IPS DF 4.7 (cell line): Measurements from ENCODE around the gene LRRC56.

Experiments used
- DNase-seq: peaks from one replicate; pipeline ENCODE4 v3.0.0-alpha.2; 2013; ENCODE audit warnings: low spot score; ENCODE audit errors: extremely low read depth

The LRRC56 gene, protein sequence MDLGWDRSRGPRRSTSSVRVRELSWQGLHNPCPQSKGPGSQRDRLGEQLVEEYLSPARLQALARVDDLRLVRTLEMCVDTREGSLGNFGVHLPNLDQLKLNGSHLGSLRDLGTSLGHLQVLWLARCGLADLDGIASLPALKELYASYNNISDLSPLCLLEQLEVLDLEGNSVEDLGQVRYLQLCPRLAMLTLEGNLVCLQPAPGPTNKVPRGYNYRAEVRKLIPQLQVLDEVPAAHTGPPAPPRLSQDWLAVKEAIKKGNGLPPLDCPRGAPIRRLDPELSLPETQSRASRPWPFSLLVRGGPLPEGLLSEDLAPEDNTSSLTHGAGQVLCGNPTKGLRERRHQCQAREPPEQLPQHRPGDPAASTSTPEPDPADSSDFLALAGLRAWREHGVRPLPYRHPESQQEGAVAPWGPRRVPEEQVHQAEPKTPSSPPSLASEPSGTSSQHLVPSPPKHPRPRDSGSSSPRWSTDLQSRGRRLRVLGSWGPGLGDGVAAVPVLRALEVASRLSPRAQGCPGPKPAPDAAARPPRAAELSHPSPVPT

DNA sequence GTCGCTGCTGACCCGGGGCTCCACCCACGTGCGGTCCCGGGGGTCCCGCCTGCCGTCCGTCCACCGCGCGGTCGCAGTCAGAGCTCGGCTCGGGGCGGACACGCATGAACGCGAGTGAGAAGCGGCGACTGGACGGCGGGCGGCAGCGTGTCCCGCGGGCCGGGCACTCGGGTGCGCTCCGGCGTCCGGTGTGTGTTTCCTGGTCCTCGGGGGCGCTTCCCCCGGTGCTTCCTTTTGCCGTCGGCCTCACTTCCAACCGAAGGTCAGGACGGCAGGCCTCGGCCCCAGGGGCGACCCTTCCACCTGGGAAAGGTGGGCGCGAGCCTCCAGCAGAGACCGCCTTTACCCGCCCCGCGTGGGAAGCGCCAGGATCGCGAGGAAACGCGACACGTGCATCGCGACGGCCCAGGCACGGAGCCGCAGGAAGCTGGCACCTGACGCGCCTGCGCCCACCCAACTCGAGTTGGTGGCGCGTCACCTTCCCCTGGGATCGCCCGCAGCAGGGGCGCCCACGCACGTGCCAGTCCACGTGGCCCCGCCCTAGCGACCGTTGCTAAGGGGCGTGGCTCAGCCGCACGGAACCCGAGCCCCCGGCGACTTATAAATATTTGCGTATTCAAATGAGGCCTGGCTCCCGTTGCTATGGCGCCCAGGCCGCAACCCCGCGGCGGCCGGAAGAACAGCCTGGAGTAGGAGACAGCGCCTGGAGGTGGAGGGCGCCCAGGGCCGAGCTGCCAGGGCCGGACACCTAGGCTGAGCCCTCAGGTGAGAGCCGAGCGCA lies at the start of gene LRRC56:
LRRC56 (plus strand) TSS at position 687 of the 781 bp plus-strand sequence. CDS start 3,158 bp downstream, outside the sequence.
- no peak for DNase-seq

DNA sequence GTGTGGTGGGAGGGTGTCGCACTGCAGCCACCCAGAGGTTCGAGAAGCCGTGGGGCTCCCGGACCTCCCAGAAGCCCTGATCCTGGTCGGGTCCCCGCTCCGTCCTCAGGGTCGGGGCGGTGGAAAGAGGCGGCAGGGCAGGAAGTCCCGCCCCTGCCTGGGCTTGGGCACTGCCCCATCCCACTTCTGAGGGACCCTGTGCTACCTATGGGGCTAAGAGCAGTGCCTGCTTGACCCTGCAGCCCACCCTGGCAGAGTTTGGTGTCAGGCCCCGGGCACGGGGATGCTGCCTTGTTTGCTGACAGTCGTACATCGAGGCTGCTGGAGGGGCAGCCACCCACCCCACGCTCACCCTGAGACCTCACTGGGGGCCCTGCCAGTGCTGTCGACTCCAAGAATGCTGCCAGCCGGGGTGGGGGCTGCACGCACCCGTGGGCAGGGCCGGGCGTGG lies 49.7 kb upstream of the LRRC56 start:
- no peak for DNase-seq

DNA sequence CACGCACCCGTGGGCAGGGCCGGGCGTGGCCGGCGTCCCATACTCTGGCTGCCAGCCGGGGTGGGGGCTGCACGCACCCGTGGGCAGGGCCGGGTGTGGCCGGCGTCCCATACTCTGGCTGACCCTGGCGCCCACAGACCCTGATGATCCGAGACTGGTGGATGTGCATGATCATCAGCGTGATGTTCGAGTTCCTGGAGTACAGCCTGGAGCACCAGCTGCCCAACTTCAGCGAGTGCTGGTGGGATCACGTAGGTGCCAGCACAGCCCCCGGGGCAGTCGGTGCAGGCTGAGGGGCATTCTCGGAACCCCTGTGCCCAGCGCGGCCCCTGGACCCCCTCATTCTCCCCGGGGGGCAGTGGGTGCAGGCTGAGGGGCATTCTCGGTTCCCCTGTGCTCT lies 49.3 kb upstream of the LRRC56 start:
- no peak for DNase-seq

DNA sequence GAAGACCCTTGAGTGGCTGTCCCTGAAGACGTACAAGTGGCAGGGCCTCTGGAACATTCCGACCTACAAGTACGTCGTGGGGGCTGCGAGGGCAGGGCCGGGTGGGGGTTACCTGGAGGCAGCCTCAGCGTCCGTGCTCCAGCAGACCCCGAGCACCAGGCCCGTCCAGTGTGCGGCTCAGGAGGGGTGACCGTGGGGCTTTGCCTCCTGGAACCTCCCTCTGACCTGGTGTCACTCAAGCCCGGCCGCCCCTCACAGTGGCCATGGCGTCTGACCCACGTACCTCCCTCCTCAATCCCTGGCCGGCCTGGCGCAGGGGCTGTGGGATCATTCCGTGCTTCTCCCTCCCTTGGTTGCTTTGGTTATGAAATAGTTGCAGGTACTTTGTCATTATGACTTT lies 48.7 kb upstream of the LRRC56 start:
- no peak for DNase-seq

DNA sequence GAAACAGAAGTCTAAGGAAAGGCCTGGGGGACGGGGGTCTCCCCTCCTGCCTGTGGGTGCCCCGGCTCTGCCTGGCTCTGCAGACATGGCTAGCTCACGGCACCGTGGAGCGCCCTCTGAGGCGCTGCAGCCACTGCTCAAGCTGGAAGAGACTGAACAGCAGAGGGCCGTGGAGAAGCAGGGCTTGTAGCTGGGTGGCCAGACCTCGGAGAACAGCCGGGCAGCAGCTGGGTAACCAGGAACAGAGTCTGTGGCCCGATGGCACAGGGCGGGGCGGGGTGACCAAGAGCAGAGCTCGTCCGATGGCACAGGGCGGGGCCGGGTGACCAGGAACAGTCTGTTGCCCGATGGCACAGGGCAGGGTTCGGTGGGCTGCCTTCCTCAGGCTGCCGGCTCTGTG lies 48.3 kb upstream of the LRRC56 start:
- no peak for DNase-seq

DNA sequence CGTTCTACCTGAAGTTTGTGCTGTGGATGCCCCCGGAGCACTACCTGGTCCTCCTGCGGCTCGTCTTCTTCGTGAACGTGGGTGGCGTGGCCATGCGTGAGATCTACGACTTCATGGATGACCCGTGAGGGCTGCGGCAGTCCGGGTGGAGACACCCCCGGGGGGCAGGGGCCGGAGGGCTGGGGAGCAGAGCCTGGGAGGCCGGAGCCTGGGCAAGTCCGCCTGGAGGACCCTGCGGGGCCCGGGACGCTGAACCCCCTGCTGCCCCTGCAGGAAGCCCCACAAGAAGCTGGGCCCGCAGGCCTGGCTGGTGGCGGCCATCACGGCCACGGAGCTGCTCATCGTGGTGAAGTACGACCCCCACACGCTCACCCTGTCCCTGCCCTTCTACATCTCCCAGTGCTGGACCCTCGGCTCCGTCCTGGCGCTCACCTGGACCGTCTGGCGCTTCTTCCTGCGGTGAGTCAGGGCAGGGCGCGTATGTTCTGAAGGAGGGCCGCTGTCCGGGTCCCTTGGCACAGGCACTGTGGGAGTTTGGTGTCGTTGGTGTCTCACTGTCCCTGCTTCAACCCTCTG lies 47.6 kb upstream of the LRRC56 start:
- DNase-seq = no peak

DNA sequence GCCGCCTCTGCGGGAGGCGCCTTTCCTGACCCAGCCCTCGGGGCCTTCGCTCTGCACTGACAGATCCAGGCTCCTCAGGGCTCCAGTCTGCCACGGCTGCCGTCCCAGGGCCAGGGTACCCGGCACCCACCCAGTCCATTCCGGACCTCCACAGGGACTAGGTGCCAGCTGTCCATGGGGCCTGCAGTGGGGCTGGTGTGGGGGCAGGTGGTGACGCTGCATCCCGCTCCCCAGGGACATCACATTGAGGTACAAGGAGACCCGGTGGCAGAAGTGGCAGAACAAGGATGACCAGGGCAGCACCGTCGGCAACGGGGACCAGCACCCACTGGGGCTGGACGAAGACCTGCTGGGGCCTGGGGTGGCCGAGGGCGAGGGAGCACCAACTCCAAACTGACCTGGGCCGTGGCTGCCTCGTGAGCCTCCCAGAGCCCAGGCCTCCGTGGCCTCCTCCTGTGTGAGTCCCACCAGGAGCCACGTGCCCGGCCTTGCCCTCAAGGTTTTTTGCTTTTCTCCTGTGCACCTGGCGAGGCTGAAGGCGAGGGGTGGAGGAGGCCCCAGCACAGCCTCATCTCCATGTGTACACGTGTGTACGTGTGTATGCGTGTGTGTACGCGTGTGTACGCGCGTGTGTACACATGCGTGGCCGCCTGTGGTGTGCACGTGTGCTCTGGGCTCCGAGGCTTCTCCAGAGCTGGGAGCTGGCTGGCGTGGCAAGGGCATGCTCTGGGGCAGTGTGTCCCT lies 47.0 kb upstream of the LRRC56 start:
- no peak for DNase-seq

DNA sequence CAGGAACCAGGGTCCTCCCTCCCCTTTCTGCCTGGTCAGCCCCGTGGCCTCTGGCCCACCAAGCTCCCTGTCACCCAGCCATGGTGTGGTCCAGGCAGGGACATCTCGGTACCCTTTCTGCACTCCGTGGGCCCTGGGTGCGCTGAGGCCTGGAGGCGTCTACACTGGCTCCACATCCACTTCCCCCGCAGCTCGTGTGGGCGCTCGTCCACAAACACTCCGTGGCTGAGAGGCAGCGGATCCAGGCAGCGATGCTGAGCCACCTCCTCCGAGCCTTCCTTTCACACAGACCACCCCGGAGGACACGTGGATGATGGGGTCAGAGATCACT lies 46.4 kb upstream of the LRRC56 start:
- DNase-seq = no peak

DNA sequence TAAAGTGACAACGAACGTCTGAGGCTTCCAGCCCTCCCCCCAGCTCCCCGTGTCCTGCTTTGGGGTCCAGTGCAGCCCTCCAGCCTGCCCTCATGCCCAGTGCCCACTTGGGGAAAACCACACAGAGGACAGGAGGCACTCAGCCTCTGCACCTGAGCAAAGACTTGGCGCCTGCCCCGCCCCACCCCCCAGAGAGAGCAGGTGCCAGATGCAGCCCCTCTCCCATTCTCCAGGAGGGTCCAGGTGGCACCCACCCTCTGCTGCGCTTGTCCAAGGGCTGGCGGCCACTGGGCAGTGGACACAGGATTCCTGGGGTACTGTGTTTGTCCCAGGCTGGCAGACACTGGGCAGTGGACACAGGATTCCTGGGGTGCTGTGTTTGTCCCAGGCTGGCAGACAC lies 46.0 kb upstream of the LRRC56 start:
- no peak for DNase-seq

DNA sequence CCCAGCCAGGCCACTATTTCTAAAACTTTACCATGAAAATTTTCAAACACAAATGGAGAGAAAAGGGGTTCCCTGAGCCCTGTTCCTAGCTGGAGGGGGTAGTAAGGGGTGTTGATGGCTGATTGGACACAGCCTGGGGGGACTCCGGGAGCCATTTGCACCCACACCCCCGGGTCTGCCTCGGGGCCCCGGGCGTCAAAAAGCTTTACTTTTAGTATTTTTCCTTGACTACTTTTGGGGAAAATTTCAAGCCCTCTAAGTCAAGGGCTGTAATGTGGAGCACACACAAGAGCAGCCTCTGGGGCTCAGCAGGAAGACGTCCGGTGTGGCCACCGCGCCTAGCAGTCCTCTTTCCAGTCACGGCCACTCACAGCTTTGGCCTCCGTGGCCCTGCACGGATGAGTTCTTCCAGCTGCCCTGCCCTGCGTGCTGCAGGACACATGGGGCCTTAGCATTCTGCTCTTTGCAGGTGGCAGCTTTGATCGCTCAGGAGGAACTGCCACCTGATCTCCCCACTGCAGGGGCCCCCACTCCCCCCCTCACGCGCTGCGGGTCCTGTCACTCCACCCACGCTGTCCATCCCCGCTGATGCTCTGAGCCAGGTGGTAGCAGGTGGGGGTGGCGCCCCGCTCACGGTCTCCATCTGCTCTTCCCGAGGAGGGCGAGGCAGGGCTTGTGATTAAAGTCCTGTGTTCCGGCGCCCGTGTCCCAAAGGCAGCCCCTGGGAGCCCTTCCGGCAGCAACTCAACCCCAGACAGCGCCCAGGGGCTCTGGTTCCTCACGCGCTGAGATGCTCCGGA lies 44.7 kb upstream of the LRRC56 start:
- DNase-seq = no peak

DNA sequence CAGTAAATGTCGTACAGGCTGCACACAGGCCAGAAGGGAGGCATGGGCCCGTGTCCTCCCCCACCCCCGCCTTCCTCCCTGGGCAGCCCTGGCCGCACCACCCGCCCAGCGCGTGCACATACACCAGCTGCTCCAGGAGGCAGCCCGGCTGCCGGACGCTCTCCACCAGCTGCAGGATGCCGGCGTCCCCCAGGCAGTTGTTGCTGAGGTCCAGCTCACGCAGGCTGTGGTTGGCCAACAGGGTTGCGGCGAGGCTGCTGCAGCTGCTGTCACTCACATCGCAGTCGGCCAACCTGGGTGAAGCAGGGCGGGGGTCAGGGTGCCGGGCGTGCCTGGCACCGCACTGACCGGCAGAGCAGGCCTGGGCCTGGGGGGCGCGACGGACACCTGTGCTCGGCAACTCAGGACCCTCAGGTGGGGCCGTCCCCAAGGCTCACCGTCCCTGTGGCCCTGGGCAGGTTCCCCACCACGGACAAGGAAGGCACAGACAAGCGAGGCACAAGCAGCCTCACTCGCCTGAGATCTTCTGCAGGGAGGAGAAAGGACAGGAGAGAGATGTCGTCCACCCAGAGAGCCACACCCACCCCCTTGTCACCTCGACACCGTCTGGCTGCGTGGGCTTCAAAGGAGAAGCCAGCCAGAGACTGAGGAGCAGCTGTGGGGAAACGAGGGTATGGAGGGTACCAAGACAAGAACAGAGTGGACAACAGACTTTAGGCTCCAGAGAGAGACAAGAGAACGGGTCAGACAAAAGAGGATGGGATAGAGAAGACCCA lies 42.4 kb upstream of the LRRC56 start:
- no peak for DNase-seq

DNA sequence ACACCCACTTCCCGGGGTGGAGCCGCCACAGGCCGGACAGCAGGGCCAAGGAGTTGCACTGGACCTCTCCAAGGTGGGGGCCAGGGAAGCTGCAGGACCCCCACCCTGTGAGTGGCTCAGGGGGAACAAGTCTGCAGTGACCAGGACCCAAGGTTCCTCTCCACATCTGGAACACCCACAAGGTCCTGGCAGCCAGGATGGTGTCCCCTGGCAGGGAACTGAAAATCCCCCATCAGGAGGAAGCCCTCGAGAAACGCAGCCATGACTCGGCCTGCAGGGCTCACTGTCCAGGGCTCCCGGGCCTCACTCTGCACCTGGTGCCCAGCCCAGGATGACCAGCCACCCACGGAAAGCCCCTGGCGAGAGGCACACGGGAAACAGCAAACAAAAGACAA lies 41.8 kb upstream of the LRRC56 start:
- DNase-seq = no peak

DNA sequence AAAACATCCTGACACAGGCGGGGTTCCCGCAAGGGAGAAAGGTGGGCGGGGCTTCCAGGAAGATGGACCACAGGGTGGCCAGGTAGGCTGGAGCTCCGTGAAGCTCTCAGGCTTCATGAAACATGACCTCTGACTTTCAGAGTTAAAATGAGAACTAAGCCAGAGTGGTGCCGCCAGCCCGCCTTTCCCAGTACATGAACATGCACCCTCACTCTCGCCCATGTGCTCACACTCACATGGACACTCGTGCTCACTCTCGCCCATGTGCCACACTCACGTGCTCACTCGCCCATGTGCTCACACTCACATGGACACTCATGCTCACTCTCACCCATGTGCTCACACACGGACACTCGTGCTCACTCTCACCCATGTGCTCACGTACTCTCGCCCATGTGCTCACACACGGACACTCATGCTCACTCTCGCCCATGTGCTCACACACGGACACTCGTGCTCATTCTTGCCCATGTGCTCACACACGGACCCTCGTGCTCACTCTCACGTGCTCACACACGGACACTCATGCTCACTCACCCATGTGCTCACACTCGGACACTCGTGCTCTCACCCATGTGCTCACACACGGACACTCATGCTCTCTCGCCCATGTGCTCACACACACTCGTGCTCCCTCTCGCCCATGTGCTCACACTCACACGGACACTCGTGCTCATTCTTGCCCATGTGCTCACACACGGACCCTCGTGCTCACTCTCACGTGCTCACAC lies 40.3 kb upstream of the LRRC56 start:
- DNase-seq = no peak

DNA sequence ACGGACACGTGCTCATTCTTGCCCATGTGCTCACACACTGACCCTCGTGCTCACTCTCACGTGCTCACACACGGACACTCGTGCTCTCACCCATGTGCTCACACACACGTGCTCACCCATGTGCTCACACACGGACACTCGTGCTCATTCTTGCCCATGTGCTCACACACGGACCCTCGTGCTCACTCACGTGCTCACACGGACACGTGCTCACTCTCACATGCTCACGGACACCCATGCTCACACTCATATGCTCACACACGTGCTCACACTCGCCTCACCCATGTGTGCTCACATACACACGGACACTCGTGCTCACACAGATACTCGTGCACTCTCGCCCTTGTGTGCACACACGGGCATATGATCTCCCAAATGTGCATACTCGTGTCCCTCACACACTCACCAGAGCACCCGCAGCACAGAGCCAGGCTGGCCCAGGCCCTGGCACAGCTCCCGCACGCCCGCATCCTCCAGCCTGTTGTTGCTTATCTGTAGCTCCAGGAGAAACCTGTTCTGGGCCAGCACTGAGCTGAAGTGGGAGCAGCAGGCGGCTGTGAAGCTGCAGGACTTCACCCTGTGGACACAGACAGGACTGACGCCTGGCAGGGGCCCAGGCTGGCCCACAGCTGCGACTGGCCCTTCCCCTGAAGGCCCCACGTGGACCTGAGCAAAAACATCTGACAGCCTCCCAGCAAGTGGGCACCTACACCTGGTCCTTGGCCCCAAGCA lies 39.6 kb upstream of the LRRC56 start:
- DNase-seq = no peak

DNA sequence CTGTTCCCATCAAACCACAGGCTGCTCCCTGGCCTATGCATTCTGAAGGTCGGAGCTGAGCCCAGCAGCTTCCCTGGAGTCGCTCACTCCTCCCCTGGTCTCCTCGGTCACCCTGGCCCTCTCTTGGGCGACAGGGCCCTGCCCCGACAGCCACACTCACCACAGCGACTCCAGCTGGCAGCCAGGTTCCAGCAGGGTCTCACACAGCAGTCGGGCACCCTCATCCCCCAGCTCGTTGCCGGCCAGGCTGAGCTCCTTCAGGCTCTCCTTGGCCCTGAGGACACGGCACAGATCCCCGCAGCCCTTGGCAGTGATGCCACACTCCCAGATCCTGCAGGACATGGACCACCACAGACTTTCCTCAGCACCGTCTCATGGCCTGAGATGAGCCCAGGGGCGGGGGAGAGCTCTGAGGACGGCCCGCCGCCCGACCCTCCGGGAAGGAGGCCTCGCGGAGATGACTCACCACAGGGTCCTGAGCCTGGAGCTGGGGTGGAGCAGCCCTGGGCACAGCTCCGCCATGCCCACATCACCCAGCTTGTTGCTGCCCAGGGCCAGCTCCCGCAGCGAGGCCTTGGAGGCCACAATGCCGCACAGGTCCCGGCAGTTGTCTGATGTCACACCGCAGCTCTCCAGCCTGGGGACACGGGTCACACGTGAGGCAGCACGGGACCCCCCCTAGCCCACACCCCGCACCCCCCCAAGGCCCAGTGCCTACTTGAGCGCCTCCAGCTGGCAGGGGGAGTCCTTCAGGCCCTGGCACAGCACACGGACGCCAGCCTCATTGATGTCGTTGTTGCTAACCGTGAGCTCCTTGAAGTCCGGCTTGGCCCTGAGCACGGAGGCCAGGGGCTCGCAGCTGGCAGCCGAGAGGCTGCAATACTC lies 38.8 kb upstream of the LRRC56 start:
- no peak for DNase-seq

DNA sequence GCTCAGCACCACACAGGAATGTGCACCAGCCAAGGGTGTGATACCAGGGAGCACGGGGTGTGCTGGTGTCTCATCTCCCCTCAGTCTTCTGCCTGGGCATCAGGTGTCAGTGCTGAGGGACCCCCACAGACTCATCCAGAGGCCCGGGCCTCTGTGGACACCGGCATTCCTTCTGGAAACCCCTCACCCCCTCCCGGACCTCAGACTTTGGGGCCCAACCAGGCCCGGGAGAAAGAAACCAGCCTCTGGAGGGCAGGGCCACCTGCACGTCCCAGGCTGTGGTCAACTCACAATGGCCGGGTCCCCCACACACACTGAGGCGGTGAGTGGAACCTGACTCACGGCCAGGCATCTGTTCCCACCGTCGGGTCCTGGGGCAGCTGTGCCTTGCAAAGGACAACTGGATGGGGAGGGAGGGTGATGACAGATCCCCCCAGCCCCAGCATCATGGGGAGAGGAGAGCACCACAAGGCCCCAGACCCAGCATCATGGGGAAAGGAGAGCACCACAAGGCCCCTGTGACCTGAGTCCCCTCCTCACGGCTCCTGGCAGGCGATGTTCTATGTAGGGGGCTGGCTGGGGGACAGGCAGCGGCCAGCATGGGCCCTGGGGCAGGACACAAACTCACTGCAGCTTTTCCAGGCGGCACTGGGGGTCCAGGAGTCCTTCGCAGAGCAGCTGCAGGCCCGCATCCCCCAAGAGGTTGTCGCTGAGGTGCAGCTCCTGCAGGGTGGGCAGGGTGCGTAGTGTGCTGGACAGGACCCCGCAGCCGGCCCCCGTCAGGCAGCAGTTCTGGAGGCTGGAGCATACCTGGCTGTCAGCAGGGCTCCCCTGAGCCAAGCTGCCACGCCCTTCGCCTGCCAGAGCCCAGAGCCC lies 37.9 kb upstream of the LRRC56 start:
- DNase-seq = no peak
